PC-3 (cell line): ENCODE measurements around the gene SPATS2.

Experiments used
- CTCF ChIP-seq: fragments of 300-600 bp; sonication (generic); conservative IDR thresholded peaks from 2 replicates; pipeline ENCODE4 v1.5.1; 2017; ENCODE audit warnings: antibody characterized with exemption, low read depth, mild to moderate bottlenecking, low read length
- EZH2 ChIP-seq: fragments of 300-600 bp; sonication (generic); IDR thresholded peaks from one replicate; pipeline ENCODE4 v1.6.1; 2017; ENCODE audit warnings: antibody characterized with exemption, mild to moderate bottlenecking, low read length; ENCODE audit not compliant: unreplicated experiment
- EZH2phosphoT487 ChIP-seq: fragments of 300-600 bp; sonication (generic); IDR thresholded peaks from 2 replicates; pipeline ENCODE4 v1.6.1; 2018; ENCODE audit warnings: mild to moderate bottlenecking, antibody characterized with exemption, low read length, borderline replicate concordance

- no peak for TF ChIP-seq CTCF
- TF ChIP-seq EZH2 = no peak
- no peak for TF ChIP-seq EZH2phosphoT487
These were observed 95.0 kb downstream of the SPATS2 start for GRCh38 chr12:49462083-49462744.
